Stimulated activated CD4-positive, alpha-beta T cell treated with anti-CD3 and anti-CD28 coated beads, Interleukin-1b, Interleukin-23, amount 100 ng/mL, for 1 hour (primary cell): Measurements from ENCODE around the gene SS18L1.
"Not testable (repeated sequence)": the region's sequence is repeated elsewhere in the genome, so short reads cannot be mapped to it uniquely, and the experiment has no call there.

Source experiments
- DNase-seq, 2 donors: peaks; one replicate each; pipeline ENCODE4 v3.0.0-alpha.2; 2020; ENCODE audit warnings: low read depth in 2 of 2

The SS18L1 gene

GRCh38 chr20:62137092-62137384 lies 6.5 kb upstream of the SS18L1 start:
- DNase-seq: no peak

- no peak for DNase-seq
Measured at GRCh38 chr20:62137478-62138203, 5.9 kb upstream of the SS18L1 start.

GRCh38 chr20:62138204-62138543 lies 5.4 kb upstream of the SS18L1 start:
- DNase-seq: no peak

GRCh38 chr20:62138912-62139311 lies 4.7 kb upstream of the SS18L1 start:
- no peak for DNase-seq

- no peak for DNase-seq
Measured at GRCh38 chr20:62139636-62140035, 3.9 kb upstream of the SS18L1 start.

- no peak for DNase-seq
Measured at GRCh38 chr20:62141043-62141396, 2.5 kb upstream of the SS18L1 start.

- DNase-seq: no peak
Measured at GRCh38 chr20:62141397-62142251, 1.9 kb upstream of the SS18L1 start.

GRCh38 chr20:62142252-62143080 lies 1.1 kb upstream of the SS18L1 start:
- DNase-seq: no peak

GRCh38 chr20:62143957-62144825 lies 622 bp downstream of the SS18L1 start:
- DNase-seq: no peak

GRCh38 chr20:62145688-62146018 lies 2.1 kb downstream of the SS18L1 start:
- no peak for DNase-seq

GRCh38 chr20:62146019-62146755 lies 2.6 kb downstream of the SS18L1 start:
- DNase-seq: no peak

- no peak for DNase-seq
Measured at GRCh38 chr20:62147125-62147524, 3.6 kb downstream of the SS18L1 start.

GRCh38 chr20:62147528-62147927 lies 4.0 kb downstream of the SS18L1 start:
- no peak for DNase-seq

- DNase-seq: not testable (repeated sequence)
Measured at GRCh38 chr20:62148383-62148782, 4.8 kb downstream of the SS18L1 start.

GRCh38 chr20:62148908-62149314 lies 5.3 kb downstream of the SS18L1 start:
- no peak for DNase-seq

- DNase-seq: no peak
Measured at GRCh38 chr20:62149532-62150309, 6.2 kb downstream of the SS18L1 start.

GRCh38 chr20:62150310-62150575 lies 6.7 kb downstream of the SS18L1 start:
- no peak for DNase-seq

GRCh38 chr20:62151225-62151624 lies 7.7 kb downstream of the SS18L1 start:
- DNase-seq: no peak

- DNase-seq: no peak
Measured at GRCh38 chr20:62151835-62152364, 8.3 kb downstream of the SS18L1 start.
